GM20431 (cell line): Measurements from ENCODE around the gene STXBP4.

ENCODE experiments used
- in situ Hi-C: fragments of 300-500 bp; cut with MseI, MboI; formaldehyde crosslinking; loops from one replicate; pipeline ENCODE4 v1.15.0; 2020; ENCODE audit warnings: low sequenced_read_pairs; ENCODE audit not compliant: unreplicated experiment

The STXBP4 gene

DNA sequence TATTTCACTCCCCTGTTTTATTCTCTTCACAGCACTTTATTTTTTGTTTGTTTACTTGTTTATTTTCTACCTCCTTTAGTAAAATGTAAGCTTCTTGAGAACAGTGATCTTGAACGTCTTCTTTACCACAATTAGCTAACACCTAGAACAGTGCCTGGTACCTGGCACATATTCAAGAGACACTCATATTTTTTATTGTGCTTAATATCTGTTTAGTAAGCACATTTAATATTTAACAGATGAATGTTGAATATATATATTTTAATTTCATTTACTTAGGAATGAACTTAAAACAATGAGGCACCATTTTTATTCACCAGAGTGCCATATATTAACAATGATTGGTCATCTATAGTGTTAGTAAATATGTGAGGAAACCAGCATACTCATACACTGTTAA is 130.2 kb downstream of the STXBP4 start:
- in situ Hi-C loops: no loop called here

DNA sequence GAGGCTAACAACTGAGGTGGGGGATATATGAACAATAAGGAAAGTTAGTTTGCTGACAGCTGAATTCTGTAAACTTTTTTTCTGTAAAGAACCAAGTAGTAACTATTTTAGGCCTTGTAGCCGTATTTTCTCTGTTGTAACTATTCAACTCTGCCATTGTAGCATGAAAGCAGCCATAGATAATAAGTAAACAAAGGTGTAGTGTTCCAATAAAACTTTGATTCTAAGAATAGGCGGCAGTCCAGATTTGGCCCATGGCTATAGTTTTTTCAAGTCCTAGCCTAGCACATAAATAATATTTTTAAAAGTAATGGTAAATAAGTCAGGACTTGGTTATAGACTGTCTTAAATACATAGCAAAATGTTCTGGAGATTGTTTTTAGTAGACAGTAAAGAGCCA is 142.0 kb downstream of the STXBP4 start:
- in situ Hi-C loops: no loop called here

DNA sequence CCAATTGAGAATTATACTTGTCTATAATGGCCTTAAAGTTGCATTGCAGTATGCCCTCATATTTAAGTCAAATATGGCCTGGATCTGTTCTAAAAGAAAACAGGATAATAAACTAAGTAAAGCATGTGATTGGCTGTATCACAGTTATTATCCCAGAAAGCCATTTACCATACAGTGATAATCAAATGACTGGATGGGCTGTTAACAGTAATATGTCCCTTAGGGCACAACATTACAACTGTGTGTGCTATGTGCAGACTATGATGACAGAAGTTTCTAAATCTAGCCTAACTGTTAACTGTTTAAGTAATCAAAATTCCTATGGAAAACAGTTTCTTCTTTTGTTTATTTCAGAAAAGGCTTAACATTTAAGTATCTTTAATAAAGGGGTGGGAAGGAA is 145.7 kb downstream of the STXBP4 start:
- in situ Hi-C loops: no loop called here

DNA sequence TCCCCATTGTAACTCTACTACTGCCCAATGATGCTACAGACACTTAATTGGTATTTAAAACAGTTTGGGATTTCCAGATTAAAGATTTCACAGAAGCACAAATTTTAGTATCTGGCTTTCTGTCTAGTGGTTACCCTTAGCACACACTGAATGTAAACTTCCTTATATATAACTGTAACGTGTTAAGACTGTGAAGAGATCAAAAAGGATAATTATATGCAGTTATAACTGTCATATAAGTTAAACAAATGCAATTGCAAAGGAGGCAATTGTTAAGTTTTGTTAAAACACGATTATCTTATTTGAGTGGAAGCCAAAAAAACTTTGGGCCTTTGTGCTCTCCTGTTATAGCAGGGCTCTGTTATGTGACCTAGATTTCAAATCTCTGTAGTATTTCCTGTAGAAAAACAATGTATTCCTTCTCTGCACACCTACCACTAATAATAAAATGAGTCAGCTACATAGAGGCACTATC is 147.9 kb downstream of the STXBP4 start:
- in situ Hi-C loops: no loop called here

DNA sequence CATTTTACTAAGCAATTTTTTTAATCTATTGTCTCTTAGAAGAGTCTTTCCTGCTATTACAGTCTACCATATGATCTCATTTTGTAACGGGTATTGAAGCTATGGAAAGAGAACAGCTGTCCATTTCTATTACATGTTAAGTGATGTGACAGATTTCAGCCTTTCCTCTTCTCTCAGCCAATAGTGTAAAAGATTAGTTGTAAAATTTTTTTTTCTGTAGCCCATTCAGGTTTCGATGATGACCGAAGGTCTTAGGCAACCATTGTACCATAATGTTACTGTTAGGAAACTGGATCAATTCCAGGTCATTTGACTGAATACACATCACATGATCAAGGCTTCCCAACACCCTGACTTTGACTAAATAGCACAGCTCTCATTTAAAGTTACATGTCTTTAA is 148.6 kb downstream of the STXBP4 start:
- in situ Hi-C loops: no loop called here

DNA sequence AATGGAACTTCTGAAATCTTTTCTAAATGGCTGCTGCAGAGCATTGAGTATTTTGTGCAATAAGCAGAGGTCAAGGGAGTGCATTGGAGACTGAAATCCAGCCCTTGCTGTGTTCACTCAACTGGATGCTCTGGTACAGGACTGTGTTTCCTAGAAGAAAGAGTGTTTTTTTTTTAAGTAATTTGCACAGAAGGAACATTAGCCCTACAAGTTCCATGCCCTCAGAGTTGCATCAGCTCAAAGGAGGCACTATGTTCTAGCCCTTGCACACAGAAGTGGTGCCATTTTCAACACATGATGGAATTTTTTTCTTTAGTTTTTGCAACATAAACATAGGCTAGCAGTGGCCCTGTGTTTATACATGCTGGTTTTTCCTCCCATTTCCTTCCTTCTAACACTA is 152.1 kb downstream of the STXBP4 start:
- in situ Hi-C loops: no loop called here

DNA sequence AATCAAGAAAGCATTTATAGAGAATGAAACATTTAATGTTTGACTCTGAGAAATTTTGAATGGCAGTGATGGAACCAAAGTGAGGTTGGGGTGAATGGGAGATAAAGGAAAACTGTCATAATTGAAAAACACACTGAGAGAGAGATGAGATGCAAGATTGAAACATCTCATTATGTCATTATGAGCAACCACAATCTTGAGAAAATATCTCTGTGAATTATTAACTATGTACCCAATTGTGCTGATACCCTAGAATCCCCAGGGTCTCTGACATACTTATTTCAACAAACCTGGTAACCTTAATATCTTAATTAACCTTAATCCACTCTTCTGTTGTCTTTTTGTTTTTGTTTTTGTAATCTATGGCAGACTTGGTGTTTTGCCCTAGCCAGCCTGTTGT is 152.7 kb downstream of the STXBP4 start:
- in situ Hi-C loops: no loop called here

DNA sequence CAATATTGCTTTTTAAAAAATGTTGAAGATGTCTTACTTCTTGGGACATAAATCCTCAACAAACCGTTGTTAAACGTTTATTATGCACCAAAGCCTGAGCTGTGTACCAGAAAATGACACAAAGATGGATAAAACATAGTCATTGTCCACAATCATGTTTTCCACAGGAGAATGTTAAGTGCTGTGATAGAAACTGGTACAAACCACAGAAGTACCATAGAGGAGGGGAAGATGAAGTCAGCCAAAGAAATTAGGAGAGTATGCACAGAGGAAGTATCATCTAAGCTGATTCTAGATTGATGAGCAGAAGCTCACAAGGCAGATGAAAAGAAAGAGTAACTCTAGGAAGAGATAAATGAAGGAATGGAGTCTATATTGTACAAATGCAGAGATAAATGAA is 153.5 kb downstream of the STXBP4 start:
- in situ Hi-C loops: no loop called here

DNA sequence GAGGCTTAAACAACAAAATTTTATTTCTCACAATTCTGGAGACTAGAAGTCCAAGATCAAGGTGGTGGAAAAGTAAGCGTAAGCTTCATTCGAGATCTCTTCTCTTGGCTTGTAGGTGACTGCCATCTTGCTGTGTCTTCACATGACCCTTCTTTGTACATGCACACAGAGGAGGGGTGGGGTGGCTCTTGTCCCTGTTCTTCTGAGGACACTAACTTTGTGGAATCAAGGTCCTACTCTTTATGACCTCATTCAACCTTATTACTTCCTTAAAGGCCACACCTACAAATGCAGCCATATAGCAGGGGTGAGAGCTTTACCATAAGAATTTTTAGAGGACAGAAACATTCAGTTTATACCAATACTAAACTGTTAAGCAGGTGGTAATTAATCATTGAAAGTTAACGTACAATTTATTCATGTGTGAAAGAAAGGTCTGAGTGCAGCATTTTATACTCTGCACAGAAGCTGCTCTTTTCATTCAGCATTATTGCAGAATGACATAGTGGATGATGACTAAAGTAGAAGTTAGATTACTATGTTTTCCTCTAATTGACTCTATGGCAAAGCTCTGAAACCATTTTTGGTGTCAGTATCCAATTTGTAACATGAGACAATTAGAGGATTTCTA is 156.3 kb downstream of the STXBP4 start:
- in situ Hi-C loops: no loop called here

DNA sequence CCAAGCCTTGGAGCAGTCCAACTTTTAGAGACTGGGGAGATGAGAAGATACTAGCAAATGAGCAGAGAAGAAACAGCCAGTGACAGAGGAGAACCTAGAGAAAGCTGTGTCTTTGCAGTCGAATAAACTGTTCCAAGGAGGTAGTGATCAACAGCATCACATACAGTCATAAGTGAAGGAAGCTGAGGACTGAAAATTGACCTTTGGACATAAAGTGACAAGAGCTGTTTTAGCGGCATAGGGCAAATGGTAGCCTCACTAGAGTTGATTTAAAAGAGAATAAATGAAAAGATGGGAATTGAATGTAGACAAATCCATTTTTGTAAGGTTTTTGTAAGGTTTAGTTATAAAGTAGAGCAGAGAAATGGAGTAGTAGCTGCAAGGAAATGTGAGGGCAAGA is 165.0 kb downstream of the STXBP4 start:
- in situ Hi-C loops: no loop called here

DNA sequence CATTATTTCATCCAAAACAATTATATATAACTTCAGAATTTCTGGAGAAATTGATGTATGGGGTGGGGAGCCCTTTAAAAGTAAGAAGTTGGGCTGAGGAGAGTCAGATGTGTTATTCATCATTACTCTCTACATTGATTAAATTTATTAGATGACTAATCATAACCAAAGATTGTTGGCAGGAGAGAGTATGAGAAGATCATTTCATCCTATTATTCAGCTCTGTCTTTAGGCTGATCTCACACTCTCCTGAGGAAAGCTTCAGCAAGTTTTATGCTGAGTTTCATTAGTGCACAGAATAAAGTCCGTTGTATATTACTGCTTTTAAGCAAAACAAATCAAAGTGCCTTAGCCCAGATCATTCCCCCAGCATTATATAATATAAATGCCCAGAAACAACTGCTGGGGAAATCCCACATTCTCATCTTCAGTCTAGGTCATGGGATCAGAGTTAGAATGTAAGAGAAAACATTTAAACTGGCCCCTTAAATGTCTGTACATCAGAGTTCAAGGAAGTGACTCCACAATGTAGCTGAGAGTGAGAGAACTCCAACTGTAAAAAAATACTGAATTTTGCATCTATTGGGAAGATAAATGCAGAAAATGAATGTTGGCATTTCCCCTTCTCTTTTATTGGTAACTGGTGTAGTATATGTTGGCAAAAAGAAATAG is 166.1 kb downstream of the STXBP4 start:
- in situ Hi-C loops: no loop called here

DNA sequence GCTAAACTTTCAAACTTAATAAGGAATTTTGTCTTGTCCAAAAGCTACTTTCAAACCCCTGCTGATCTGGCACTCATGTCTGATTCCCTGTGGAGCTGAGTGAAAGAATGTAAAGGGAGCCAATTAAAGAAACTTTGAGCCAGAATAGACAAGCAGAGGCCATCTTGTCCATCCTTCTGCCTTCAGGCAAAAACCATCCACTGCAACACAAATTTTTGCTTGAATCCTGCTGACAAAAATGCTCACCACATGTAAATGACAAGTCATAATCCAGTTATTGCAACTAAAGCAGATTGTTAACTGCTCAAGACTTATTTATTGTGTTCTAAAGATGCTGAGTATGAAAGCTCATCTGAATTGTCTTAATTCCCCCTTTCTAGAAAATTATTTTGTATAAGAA is 172.2 kb downstream of the STXBP4 start:
- in situ Hi-C loops: no loop called here

DNA sequence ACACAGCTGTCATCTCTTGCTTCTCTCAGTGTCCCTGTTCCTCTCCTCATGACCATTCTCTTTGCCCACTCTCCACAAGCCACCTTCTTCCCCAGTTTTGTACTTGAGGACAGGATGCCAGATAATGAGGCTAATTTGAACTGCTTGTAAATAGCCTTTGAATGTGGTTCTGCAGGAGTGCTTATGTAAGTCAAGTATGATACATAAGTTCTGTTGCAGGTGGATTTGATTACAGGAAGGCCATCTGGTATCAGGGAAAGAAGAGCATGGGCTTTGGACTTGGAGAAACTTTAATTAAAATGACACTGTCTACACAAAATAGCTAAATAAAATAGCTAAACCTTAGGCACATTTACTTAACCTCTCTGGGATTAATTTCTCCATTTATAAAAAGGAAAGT is 176.0 kb downstream of the STXBP4 start:
- in situ Hi-C loops: no loop called here

DNA sequence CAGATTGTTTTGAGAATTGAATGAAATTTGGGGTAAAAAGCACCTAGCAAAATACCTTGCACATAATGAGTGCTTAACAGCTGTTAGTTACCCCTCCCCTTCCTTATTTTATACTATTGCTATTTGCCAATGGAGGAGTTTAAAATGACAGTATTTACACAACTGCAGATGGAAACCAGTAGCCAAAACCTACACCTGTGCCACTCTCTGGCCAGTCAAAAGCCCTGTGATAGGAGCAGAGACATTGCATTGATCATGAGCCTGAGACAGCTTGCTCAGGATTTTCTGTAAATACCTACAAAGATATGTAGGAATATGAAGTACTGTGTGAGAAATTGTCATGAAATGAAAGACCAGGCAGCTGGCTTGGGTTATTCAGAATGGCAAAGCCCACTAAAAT is 180.9 kb downstream of the STXBP4 start:
- in situ Hi-C loops: no loop called here

DNA sequence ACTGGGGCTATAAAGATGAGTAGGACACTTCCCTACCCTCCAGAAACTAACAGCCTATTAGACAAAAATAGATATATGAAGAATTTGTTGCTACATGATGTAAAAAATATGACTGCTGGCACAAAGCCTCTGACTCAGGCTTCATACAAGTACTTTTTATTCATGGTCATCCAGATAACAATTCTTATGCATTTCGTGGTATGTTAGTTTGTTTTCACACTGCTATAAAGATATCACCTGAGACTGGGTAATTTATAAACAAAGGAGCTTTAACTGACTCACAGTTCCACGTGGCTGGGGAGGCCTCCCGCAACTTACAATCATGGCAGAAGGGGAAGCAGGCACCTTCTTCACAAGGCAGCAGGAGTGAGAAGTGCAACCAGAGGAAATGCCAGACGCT is 183.7 kb downstream of the STXBP4 start:
- in situ Hi-C loops: no loop called here

DNA sequence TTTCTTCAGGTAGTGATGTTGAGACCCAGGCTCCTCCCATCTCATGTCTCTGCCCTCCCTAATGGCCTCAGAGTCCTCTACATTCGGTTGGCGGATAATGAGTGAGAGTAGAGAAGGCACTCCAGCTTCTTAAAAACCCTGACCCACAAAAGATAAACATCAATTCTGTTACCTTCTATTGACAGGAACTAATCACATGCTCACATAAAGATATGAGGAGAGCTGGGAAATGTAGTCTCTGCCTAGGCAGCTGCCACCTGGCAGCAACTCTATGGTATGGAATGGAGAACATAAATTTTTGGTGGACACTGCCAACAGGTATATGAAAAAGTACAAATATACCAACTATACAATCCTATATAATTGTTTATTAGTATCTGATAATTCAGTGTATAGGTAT is 185.5 kb downstream of the STXBP4 start:
- in situ Hi-C loops: no loop called here

DNA sequence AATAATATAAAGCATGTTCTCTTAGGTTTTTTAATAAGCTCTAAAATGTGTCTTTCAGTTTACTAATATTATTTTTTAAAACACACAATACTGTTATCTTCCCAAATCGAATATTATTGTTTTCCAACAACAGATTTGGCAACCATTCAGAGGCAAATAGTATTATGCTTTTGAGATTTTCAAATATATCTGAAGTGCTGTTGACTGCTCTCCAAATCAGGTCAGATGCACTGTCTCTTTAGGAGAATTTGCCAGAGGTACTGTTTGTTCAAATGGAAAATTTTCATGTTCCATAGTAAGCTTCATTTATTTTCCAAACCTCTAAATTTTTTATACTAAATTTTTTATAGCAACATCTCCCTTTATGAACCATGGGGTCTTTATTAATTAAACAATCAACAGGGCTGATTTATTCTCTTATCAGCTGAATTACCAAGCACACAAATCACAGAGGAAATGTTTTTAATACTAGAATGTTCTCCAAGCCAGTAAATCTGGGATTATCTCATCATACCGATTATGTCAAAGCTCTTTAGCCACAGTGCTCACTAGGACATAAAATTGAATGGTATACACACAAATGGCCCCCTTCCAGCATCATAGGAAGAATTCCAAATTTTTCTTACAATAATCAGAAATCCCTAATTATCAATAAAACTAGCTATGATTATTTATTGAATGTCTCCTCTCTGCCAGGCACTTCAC is 187.4 kb downstream of the STXBP4 start:
- in situ Hi-C loops: no loop called here

DNA sequence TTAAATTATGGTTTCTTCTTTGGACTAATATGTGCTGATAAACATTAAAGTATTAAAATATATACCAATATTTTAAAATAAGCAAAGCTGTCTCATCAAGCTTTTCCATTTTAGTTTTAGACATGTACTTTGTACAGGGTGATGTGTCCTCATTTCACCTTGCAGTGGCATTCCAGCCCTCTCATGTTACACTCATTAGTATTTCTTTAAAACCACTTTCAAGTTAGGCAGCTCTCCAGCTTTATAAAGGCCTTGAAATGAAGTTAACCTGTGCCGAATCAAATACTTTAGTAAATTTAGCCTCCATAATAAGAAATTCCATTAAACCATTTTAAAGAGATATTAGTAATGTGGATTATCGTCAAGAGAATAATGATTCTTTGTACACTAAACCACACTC is 188.6 kb downstream of the STXBP4 start:
- in situ Hi-C loops: no loop called here

DNA sequence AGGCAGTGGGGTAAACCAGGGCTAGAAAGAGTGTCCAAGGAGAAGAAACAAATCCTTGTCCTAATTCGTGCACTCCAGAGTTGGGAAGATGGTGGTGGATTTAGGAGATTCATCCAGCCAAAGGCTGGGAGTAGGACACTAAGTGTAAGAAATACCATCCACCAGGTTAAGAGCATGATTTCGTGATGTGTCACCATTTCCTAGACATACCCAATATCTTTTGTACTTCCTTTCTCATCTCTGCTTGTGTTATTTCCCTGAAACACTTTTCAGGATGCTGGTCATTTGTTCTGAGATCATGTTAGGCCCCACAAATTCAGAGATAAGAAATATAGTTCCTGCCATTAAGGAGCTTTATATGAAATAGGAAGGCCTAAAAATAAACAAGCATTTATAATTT is 189.9 kb downstream of the STXBP4 start:
- in situ Hi-C loops: no loop called here

DNA sequence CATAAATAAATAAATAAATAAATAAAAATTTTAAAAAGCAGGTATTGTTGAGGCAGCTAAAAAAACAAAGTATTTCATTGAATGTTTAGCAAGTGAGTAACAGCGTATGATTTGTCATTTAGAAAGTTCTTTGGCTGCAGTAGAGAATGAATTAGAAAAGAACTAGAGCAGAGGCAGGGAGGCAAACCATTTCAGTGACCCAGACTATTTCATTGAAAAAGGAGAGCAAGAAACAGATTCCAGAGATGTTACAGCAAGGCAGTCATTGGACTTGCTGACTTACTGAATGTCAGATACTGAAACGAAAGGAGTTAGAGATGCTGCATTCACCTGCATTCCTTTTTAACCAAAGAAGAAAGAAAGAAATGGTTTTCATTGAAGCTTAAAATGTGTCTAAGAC is 190.7 kb downstream of the STXBP4 start:
- in situ Hi-C loops: no loop called here

DNA sequence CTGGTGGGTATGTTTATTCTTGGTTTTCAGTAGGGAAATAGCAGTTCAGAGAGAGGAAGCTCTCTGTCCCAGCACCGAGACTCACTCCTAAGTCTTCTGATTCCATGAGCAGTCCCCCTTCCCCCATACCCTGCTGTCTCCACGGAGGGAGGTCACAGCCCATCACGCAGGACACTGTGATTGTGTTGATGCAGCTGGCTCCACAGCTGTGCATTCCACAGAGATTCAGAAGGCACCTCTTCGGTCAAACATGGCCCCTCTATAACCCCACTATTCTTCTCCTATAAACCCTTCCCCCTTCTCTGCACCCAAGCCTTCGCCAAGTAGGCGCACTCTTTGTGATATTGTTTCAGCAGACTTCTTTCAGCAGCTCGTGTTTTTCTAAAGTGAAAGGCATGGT is 191.9 kb downstream of the STXBP4 start:
- in situ Hi-C loops: no loop called here
